Measurements from ENCODE around the gene GNG12.

DNA sequence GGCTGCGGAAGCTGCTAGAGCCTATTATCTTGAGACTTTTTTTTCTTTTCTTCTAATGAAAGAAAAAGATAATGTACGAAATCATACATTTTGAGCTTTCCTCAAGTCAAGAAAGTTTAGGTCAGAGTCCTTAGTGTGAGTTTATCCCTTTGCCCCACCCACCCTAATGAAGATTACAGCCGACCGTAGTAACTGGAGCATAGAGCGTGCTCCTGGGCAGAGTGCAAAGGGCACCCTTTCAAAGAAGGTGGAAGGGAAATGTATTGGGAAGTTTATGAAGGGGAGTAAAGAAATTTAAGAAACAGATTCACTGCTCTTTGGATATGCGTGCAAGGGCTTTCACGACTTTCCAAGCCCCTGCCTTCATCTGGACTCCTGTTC, 17.2 kb downstream of the GNG12 start:
- TF ChIP-seq CTCF (IDR thresholded peaks at IDR 0.05), result no peak
- no peak for TF ChIP-seq EZH2 (IDR thresholded peaks at IDR 0.05; ENCODE audit: borderline replicate concordance, insufficient read depth, low read depth, low read length, poor library complexity, severe bottlenecking)
